G401 (cell line): Measurements from ENCODE around the gene ULK4. TPM values are rescaled to one million over a fixed set of nuclear protein-coding genes. Genes with fewer than 3 reads are reported as not detected.

ENCODE experiments used
- DNase-seq: peaks from one replicate; pipeline ENCODE4 v3.0.0-alpha.2; 2015; ENCODE audit warnings: low spot score
- in situ Hi-C: cut with HindIII; loops from 2 replicates; pipeline ENCODE4 v1.10.0; 2016; ENCODE audit warnings: low sequenced_read_pairs, mixed read lengths
- total RNA-seq: library from RNA; depleted of rRNA; stranded (reverse); fragments of >200 nt; shearing (Covaris generic); gene quantifications from 2 replicates; pipeline ENCODE4 v1.2.3, GENCODE V29; 2014; rRNA removed

The ULK4 gene
- total RNA-seq, 1 experiment from 2014 or later: 25.4 TPM

DNA sequence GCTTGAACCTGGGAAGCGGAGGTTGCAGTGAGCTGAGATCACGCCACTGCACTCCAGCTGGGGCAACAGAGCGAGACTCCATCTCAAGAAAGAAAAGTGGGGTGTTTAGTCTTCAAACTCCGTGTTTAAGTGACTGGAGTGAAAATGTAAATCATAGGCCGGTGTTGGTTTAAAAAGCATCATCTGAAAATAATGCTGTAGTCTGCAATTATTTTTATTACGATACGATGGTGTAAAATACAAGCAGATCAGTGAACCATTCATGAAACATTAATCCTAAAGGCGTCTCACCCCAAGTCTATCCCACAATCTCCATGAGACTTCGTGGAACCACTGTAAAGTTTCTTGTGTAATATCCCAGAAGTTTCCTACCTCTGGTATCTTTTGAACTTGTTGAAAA, 756.3 kb downstream of the ULK4 start:
- no peak for DNase-seq
- in situ Hi-C loops: no loop called here

DNA sequence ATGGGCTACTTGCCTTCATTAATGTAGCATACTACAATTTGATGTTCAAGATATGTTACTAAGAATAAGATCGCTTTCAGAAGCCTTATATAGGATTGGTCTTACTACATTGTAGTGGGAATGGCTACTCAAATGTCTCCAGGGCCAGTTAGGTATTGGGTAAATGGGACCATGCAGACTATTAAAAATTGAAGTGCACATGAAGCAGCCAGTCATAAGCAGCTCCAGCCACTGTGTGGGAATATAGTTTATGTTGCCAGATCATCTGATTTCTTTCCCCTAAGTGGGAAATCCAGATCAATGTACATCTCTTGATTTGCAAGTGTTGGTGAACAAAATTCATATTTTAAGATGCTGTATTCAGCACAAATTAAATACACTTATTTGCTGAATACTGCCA, 757.5 kb downstream of the ULK4 start:
- in situ Hi-C loops: no loop called here
- DNase-seq: peak; percentile 33

DNA sequence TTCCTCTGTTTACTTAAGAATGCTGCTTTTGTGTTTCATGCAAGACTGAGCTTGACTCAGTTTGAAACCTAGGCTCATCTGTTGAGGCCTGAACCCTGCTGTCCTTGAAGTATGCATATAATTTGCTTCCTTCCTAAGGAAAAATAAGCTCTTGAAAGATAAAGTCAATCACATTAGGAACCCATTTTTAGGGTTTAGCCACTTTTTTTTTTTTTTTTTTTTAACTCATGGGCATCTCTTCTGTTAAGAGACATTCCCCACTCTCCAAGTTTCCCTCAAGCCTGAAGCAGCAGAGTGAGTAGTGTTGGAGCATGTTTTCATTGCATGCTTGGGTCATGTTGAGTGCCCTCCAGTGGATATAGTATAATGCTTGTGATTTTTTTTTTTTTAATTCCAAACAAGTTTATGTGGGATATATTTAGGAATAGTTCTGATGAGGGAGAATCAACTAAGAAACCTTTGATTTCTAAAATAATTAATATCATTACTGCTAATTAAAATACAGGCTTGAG, 759.0 kb downstream of the ULK4 start:
- in situ Hi-C loops: no loop called here
- DNase-seq: peak; percentile 78

- peak; percentile 50 for DNase-seq
- in situ Hi-C loops: no loop called here
Observed at GRCh38 chr3:41202075-41202833, 759.6 kb downstream of the ULK4 start.

GRCh38 chr3:41200669-41201021, 761.3 kb downstream of the ULK4 start:
- DNase-seq: peak; percentile 61
- in situ Hi-C loops: no loop called here

- in situ Hi-C loops: no loop called here
- DNase-seq: peak; percentile 46
Observed at GRCh38 chr3:41199866-41200668, 761.8 kb downstream of the ULK4 start.

GRCh38 chr3:41198950-41199865, 762.7 kb downstream of the ULK4 start, which contains the start of gene CTNNB1:
CTNNB1 (plus strand) TSS chr3:41199505; CDS start chr3:41224069, 24,564 bp downstream.
- in situ Hi-C loops: no loop called here
- peak; percentile 87 for DNase-seq

- peak; percentile 72 for DNase-seq
- in situ Hi-C loops: no loop called here
Observed at GRCh38 chr3:41198526-41198925, 763.4 kb downstream of the ULK4 start.

GRCh38 chr3:41198046-41198445, 763.9 kb downstream of the ULK4 start:
- in situ Hi-C loops: no loop called here

More at GRCh38 chr3:41198046-41198445, 763.9 kb downstream of the ULK4 start:
- no peak for DNase-seq

Other genes starting within 250 kb of the ULK4 start
- 17.3 and 17.6 TPM in 2 replicates for gene TRAK1, start 129.3 kb upstream of the ULK4 start, total RNA-seq